Middle frontal gyrus (tissue), 1 donor: ENCODE data around the gene PDE6B.
"Not testable (repeated sequence)": the region's sequence is repeated elsewhere in the genome, so short reads cannot be mapped to it uniquely, and the experiment has no call there.

Experiments
- DNase-seq: peaks from one replicate; pipeline ENCODE4 v3.0.0-alpha.2; 2015; ENCODE audit warnings: low spot score; ENCODE audit errors: extremely low spot score

Gene PDE6B

DNA sequence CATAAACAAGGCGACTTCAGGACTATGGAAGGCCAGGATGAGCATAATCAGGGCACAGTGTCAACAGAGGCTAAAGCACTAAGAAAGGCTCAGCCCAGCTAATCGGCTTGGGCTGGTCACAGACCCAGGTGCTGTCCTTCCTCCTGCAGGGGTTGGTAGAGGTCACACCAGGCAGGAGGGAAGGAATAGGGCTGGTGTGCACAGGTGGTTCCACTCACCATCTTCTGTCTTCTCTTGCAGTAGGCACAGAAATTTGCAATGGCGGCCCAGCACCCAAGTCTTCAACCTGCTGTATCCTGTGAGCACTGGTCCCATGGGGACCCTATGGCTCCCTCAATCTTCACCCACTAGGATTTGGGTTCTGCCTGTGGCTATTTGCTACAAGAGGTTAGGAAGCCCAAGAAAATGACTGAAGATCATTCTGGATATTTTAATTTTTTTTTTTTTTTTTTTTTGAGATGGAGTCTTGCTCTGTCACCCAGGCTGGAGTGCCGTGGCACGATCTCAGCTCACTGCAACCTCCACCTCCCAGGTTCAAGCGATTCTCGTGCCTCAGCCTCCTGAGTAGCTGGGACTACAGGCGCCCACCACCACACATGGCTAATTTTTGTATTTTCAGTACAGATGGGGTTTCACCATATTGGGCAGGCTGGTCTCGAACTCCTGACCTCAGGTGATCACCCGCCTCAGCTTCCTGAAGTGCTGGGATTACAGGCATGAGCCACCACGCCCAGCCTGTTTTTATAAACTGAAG is 44.6 kb downstream of the PDE6B start:
- DNase-seq: not testable (repeated sequence)

DNA sequence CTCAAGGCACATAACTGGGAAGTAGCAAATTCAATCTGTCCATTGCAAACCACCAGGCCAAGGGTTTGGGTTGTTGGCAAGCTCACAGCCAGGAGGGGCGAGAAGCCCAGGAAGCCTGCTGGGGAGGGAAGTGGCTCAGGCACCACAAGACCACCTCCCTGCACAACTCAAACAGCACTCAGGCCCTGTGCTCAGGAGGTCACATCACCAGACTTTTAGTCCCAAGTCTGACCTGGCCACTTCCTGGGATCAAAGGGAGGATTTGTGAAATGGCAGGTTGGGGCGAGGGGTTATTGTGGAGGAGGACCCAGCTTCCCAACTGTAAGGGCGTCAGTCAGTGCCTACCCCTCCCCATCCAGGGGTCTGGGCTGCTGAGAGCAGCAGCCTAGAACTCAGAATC is 46.4 kb downstream of the PDE6B start:
- DNase-seq: no peak

DNA sequence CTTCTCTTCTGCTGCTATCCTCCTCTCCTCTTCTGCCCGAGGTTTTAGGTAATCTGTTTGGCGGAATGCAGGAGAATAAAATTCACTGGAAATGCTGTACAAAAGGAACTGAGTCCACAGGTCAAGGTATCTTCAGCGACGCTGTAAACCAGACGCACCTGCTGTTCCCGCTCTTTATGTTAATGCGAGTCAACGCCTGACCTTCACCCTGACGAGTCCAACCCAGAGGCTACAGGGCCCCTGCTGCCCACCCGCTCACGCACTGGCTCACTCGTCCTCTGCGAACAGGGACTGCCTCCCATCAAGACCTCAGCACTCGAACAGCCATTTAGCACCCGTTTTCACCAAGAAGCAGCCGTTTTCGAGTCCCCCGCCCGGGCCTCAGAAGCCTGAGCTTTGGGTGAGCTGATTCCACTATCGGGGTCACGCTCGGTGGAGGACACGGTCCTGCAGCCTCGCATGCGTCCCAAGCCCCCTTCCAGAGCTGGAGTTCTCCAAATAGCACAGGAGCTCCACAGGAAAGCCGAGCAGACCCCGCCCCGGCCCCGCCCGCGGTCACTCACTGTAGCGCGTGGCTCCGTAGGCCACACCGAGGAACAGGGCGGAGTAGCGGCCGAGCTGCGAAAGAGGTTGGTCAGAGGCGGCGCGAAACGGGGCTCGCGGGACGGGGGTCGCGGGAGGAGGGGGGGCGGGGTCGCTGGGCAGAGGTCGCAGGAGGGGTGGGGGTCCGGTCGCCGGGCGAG is 48.1 kb downstream of the PDE6B start:
- no peak for DNase-seq

DNA sequence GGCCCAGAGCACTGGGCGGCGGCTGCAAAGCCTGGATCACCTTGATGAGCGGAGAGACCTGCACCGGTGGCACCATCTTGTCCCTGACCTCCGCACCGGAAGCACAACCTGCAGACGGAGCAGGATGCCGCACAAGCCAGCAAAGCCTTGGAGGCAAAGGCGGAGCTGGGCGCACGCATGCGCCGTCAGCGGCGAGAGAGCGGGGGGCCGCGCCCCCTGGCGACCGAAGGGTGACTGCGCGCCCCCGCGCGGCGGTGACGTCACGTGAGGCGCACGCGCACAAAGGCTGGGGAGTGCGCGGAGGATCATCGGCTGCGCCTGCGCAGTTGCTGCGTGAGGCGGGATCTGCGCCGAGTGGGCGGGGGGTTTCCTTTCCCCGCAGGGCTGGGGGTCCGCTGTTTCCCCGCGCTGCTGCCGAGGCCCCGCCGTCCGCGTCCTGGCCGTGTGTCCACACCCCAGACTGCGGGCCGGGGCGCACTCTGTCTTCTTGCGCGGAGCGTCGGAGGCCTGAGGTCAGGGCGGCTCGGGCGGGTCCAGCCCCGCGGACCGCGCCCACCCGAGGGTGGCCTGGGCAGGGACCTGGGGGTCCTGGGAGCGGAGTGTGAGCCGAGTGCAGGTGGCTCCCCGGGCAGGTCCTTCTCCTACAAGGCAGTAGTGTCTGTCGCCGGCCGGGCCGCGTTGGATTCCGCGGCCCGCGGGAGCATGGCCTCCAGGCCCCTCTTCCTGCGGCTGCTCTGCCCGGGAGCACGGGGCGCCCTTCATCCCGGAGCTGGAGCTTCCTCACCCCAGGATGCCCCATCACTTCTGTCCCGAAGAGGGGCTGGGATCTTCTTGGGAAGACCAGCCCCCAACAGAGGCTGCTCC is 49.0 kb downstream of the PDE6B start, which contains the start of the genes ATP5ME and MYL5:
Gene ATP5ME, minus strand, starts transcription at position 105 of the 864 bp plus-strand sequence. Its CDS starts 29 bp downstream, at position 76.
Gene MYL5, plus strand, starts transcription at position 371 of the 864 bp plus-strand sequence. CDS start 3,485 bp downstream, outside the sequence.
- DNase-seq: peak; percentile 94

DNA sequence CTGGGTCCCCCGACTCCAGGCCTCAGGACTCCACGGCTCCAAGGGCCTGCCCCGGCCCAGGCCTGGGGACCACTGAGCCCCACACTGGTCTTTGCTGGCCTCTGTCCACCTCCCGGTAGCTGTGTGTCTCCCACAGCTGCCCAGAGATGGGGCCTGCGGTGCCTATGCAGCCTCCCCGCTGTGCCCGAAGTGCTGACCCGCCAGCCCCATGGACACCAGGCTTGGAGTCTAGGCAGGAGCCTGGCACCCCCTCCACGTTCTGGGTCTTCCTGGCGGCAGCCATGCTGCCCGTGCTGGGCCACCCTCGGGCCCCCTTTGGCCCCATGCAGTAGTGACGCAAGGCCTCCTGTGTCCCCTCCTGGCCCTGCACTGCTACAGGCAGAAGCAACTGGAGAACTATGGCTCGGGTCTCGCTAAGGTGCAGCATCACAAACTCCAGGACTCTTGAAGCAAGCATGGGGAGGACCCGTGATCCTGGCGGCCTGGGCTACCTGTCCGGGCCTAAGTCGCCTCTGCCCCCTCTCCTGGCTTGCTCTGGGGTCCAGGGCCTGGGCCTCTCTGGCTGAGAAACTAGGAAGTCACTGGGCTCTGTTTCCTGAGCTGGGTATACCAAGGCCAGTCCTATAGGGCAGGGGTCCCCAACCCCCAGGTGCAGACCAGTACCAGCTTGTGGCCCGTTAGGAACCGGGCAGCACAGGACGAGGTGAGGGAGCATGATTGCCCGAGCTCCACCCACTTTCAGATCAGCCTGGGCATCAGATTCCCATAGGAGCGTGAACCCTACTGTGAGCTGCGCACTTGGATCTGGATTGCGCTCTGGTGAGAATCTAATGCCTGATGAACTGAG is 49.9 kb downstream of the PDE6B start:
- DNase-seq: no peak

DNA sequence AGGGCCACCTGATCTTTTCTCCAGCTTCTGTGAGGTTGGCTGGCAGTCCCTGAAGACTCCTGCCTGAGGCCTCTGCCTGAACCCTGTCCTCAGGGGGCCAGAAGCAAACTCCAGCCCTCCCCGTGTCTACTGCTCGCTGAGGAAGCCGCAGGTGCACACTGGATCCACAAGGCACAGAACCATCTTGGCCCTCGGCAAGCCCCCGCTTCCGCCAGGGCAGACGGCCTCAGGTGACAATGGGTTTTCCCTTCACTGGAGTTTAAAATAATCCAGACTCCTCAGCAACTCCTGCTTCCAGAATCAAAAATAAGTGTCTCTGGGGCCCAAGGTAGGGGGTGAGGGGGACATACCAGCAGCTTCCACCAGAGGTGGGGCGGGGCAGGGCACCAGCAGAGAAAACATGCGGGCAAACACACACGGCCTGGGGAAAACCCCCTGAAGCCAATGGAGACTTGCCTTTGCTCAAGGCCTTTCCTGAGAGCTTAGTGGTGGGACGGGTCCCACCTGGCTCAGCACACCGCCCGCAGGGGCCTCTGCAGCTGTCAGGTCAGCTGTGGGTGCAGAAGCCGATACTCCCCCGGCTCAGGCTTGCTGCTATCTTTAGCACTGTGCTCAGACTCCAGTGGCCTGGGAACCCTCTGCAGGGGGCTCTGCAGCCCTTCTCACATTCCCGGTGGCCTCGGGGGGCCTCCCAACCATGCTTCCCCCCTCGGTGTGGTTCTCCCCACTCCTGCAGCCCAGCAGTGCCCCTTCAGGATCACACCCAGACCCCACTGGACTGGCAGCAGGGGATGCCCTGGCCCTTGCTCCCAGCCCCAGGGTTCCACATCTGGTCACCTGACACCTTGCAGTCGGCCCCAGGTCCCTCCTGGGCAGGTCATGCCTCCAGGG is 50.9 kb downstream of the PDE6B start:
- no peak for DNase-seq

DNA sequence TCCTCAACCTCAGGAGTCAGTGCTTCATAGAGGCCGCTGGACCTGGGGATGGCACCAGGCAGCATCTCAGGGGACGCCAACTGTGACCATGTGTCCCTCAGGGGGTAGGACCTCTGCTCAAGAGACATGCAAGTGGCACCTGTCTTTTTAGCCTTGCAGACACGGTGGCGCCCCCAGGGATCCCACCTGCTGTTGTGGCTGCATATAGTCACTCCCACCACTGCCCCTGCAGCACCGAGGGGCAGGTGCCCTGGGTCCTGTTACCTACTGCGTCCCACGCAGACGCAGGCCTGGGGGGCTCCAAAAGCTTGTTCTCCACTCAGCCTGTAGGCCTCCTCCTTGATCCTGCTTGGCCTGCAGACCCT is 51.5 kb downstream of the PDE6B start:
- DNase-seq: no peak

DNA sequence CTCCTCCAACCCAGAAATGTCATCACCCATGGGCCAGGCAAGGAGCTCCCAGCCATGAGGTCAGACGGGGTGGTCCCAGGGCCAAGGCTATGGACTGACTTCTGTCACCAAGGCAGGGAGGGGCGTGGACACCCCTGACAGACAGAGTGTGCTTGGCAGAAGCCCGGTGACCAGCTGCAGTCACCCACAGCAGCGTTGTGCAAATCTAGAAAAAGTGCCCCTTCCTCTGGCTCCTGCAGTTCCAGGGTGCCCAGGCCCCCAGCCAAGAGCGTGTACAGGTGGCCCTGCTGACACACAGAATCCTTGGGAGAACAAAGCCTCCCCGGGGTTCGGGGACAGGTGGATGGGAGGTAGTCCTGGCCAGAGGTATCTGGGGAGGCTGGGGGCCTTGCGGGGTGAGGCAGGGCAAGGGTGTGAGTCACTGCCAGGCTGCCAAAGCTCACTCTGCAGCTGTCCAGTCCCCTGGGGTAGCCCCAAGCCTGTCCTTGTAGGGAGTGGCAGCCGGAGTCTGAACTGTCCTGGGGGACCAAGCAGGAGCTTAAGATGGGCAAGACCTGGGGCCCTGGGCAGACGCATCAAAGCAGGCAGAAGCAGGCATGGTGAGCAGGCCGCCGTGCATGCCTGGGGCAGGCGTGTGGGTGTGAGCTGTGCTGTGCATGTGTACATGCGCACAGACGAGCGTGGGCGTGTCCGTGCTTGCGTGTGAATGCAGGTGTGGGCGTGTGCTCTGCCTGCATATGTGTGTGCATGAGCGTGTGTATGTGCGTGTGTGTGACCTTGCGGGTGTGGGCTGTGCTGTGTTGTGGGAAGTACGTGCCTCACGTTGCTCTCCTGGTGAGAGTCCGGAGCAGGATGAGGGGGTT is 52.3 kb downstream of the PDE6B start:
- no peak for DNase-seq

DNA sequence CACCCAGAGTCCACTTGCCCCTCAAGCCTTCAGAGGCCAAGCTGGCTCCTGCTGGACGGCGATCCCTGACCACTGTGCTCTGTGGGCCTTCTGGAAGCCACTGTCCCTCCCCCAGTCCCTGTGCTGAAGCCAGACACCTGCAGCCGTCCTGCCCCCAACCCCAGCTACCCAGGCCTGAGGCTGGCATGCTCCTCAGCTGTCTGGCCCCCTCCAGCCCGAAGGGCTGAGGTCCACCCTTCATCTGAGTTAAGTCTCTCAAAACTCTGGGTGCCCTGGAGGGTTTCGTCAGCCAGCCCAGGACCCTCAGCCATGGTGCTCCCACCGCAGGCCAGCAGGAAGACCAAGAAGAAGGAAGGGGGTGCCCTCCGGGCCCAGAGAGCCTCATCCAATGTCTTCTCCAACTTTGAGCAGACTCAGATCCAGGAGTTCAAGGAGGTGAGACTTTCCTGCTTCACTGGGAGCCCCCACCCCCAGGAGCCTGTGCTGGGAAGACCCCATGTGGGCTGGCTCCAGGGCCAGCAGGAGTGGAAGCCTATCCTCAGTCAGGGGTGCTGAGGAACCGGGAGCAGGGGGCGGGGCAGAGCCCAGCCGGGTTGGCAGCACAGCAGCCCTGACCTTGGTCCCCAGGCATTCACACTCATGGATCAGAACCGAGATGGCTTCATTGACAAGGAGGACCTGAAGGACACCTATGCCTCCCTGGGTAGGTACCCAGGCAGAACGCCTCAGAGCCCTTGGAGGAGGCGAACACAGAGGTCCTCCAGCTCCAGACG is 53.1 kb downstream of the PDE6B start:
- no peak for DNase-seq

DNA sequence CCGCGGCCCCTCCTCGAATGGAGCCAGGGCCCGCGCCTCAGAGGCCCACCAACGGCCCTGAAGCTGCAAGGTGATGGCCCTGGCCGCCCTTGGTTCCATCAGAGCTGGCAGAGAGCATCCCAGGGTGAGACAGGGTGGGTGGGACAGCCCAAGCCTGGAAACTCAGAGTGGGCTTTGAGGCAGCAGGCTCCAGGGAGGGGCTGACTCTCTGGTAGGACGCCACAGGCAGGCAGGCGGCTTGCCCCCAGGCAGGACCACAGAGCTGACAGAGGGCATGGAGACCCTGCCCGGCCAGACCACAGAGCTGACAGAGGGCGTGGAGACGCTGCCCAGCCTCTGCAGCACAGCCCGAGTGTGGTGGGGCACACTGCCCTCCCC is 53.7 kb downstream of the PDE6B start:
- DNase-seq: no peak

DNA sequence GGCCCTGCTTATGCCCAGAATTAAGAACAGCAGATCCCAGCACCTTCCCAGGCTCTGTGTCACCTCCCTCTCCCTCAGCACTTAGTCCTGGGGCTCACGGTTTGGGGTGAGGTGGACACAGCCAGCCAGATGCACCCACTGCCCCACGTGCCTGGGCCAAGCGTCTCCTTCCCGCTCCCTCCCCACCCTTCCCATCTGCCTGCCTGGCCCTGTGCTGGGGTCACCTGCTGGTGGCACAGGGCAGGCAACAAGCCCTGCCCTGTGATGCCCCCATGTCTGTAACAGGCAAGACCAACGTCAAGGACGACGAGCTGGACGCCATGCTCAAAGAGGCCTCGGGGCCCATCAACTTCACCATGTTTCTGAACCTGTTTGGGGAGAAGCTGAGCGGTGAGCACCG is 54.3 kb downstream of the PDE6B start:
- DNase-seq: no peak

DNA sequence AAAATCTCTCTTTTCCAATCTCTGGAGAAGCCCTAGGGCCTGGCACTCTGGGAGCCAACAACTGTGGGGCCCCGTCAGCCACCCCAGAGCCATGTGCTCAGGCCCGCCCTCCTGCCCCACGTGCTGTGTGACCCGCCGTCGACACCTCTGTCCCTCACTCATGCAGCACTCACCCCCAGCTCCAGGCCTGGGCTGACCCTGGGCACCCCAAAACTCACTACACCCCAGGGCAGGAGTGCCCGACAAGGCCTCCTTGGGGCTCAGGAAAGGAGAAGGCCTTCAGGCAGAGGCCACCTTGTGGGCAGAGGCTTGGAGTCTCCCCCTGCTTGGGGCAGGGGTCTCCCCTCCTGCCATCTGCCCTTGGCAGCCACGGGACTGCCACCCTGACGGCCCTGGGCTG is 54.7 kb downstream of the PDE6B start:
- no peak for DNase-seq

DNA sequence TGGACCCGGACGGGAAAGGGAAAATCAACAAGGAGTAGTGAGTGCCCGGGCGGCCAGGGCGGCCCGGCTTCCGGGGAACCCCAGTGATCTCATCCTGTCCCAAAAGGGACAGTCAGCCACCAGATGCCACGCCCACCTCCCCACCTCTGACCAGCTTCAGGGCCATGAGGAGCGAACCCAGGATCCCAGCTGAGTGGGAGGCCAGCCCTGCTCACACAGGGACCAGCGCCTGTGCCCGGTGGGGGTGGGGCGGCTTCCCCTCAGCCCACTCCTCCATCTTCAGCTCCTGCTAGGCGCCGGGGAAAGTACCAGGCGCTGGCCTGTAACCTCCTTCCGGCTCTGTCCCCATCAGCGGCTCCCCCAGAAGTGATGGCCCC is 55.2 kb downstream of the PDE6B start:
- no peak for DNase-seq

DNA sequence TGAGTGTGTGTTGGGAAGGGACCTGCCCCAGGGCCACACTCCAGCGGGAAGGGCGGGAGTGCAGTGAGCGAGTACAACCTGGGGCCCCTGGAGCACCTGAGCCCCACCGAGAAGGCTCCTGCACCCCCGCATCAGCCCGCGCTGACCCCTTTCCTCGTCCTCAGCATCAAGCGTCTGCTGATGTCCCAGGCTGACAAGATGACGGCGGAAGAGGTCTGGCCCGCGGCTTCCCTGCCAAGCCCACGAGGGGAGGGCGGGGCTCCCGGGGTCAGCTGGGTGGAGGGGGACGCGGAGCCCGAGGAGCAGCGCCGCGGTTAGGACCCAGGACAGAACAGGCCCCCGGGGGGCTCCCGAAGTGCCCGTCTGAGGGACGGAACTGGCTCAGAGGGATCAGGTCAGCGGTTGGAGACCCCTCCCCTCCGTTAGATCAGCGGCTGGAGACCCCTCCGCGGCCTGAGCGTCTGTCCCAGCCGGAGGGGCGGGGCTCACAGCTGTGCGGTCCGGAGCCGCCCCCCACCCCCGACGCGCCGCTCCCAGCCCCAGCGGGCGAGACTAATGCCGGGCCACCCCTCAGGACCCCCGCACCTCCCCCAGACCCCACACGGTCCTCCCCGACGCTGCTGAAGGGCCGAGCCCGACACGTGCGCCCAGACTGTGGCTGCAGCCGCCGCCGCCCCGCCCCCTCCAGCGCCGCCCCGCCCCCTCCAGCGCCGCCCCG is 55.7 kb downstream of the PDE6B start:
- no peak for DNase-seq

DNA sequence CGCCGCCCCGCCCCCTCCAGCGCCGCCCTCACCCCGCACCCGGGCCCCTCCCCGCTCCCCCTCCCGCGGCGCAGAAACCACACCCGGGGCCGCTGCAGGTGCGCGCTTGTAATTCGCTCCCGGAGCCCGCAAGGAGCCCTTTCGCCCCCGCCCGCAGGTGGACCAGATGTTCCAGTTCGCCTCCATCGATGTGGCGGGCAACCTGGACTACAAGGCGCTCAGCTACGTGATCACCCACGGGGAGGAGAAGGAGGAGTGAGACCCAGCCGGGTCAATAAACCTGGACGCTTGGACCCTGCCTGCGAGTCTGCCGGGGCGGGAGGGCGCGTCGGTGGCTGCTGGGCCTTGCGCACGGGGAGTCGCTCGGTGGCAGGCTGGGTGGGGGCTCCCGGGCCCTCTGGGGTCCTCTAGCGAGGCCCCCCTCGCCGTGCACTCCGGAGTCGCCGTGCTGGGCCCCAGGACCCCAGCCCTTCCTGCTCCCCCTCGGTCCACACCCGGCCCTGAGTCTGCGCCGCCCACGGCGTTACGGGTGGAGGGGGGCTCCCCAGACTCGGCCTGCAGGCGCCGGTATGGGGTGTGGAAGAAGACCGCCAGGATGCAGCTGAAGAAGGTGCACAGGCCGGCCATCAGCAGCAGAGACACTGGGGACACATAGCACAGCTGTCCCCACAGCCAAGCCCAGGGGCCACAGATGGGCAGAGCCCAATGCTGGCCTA is 56.5 kb downstream of the PDE6B start:
- DNase-seq: no peak

DNA sequence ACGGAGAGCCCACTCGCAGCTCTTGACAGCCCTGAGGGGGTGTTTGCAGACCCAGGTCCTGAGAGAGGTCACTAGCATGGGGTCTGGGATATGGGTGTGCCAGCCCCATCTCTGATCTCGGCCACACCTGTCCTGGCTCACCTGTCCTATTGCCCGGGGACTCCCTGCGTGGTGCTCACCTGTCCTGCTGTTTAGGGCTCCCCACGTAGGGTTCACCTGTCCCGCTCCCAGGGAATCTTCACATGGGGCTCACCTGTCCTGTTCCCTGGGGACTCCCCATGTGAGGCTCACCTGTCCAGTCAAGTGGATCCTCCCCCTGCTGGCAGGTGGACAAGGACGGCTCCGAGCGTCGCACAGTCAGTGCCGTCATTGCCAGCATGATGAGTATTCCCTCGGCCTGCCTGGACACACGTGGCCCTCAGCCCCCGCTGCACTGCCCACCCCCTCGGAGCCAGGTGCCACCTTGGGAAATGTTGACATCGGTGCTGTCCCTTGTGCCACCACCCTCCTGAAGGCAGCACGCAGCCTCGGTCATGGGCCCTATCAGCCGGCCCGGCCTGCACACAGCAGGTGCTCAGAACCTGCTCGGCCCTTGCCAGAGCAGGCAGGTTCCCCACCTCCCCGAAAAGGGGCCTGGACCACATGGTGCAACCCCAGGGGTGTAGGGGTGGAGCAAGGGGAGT is 57.3 kb downstream of the PDE6B start:
- DNase-seq: no peak
